HEK293 (cell line): ENCODE data around the gene INSM1.

ENCODE experiments used
- BCL11B ChIP-seq: fragments of 450-650 bp; formaldehyde crosslinking; IDR thresholded peaks from 2 replicates; pipeline ENCODE4 v1.5.1; 2016; ENCODE audit warnings: low read depth, missing biosample characterization, missing genetic modification characterization
- HOXD13 ChIP-seq: sonication (generic); formaldehyde crosslinking; IDR thresholded peaks from 2 replicates; pipeline ENCODE4 v1.8.0; 2022; ENCODE audit warnings: missing genetic modification reagents, borderline replicate concordance
- KLF10 ChIP-seq: fragments of 450-650 bp; IDR thresholded peaks from 2 replicates; pipeline ENCODE4 v1.5.1; 2018; ENCODE audit warnings: missing biosample characterization, mild to moderate bottlenecking, missing genetic modification characterization
- KLF9 ChIP-seq: fragments of 450-650 bp; formaldehyde crosslinking; IDR thresholded peaks from 2 replicates; pipeline ENCODE4 v1.5.1; 2016; ENCODE audit warnings: missing biosample characterization, missing genetic modification characterization, low read depth
- OSR2 ChIP-seq: fragments of 450-650 bp; formaldehyde crosslinking; IDR thresholded peaks from 2 replicates; pipeline ENCODE4 v1.5.1; 2016; ENCODE audit warnings: missing biosample characterization, missing genetic modification characterization
- PRDM10 ChIP-seq: fragments of 450-650 bp; formaldehyde crosslinking; IDR thresholded peaks from 2 replicates; pipeline ENCODE4 v1.5.1; 2016; ENCODE audit warnings: missing biosample characterization, missing genetic modification characterization
- REPIN1 ChIP-seq: fragments of 450-650 bp; formaldehyde crosslinking; IDR thresholded peaks from 2 replicates; pipeline ENCODE4 v1.5.1; 2017; ENCODE audit warnings: missing biosample characterization, missing genetic modification characterization, low read depth
- SALL2 ChIP-seq: fragments of 450-650 bp; formaldehyde crosslinking; IDR thresholded peaks from 2 replicates; pipeline ENCODE4 v1.5.0; 2017; ENCODE audit warnings: missing biosample characterization, mild to moderate bottlenecking, missing genetic modification characterization, borderline replicate concordance
- TCF7L2 ChIP-seq: IDR thresholded peaks from 2 replicates; pipeline ENCODE4 v1.6.1; 2011; ENCODE audit warnings: low read depth, mild to moderate bottlenecking, inconsistent platforms, low read length, moderate library complexity, borderline replicate concordance
- ZBTB1 ChIP-seq: fragments of 450-650 bp; formaldehyde crosslinking; IDR thresholded peaks from 2 replicates; pipeline ENCODE4 v1.5.1; 2016; ENCODE audit warnings: missing biosample characterization, missing genetic modification characterization
- ZFP3 ChIP-seq: fragments of 450-650 bp; formaldehyde crosslinking; IDR thresholded peaks from 2 replicates; pipeline ENCODE4 v1.5.1; 2016; ENCODE audit warnings: low read depth, missing biosample characterization, missing genetic modification characterization
- ZFP41 ChIP-seq: fragments of 450-650 bp; formaldehyde crosslinking; IDR thresholded peaks from 2 replicates; pipeline ENCODE4 v1.5.1; 2016; ENCODE audit warnings: missing biosample characterization, missing genetic modification characterization, borderline replicate concordance
- ZIC2 ChIP-seq: fragments of 450-650 bp; formaldehyde crosslinking; IDR thresholded peaks from 2 replicates; pipeline ENCODE4 v1.5.1; 2016; ENCODE audit warnings: missing biosample characterization, missing genetic modification characterization
- ZNF132 ChIP-seq: fragments of 450-650 bp; formaldehyde crosslinking; IDR thresholded peaks from 2 replicates; pipeline ENCODE4 v1.5.1; 2017; ENCODE audit warnings: missing biosample characterization, missing genetic modification characterization, borderline replicate concordance
- ZNF148 ChIP-seq: fragments of 450-650 bp; formaldehyde crosslinking; IDR thresholded peaks from 2 replicates; pipeline ENCODE4 v1.5.0; 2017; ENCODE audit warnings: missing biosample characterization, missing genetic modification characterization, borderline replicate concordance
- ZNF174 ChIP-seq: fragments of 450-650 bp; formaldehyde crosslinking; IDR thresholded peaks from 2 replicates; pipeline ENCODE4 v1.5.0; 2017; ENCODE audit warnings: missing biosample characterization, mild to moderate bottlenecking, missing genetic modification characterization
- ZNF175 ChIP-seq: fragments of 450-650 bp; formaldehyde crosslinking; IDR thresholded peaks from 2 replicates; pipeline ENCODE4 v1.5.1; 2016; ENCODE audit warnings: missing biosample characterization, missing genetic modification characterization
- ZNF18 ChIP-seq: fragments of 450-650 bp; formaldehyde crosslinking; IDR thresholded peaks from 2 replicates; pipeline ENCODE4 v1.5.1; 2016; ENCODE audit warnings: missing biosample characterization, missing genetic modification characterization
- ZNF23 ChIP-seq: fragments of 450-650 bp; formaldehyde crosslinking; IDR thresholded peaks from 2 replicates; pipeline ENCODE4 v1.5.1; 2016; ENCODE audit warnings: missing biosample characterization, missing genetic modification characterization, borderline replicate concordance
- ZNF248 ChIP-seq: fragments of 450-650 bp; formaldehyde crosslinking; IDR thresholded peaks from 2 replicates; pipeline ENCODE4 v1.5.1; 2017; ENCODE audit warnings: missing biosample characterization, missing genetic modification characterization
- ZNF280C ChIP-seq: fragments of 450-650 bp; formaldehyde crosslinking; IDR thresholded peaks from 2 replicates; pipeline ENCODE4 v1.5.1; 2016; ENCODE audit warnings: missing biosample characterization, missing genetic modification characterization
- ZNF37A ChIP-seq: fragments of 450-650 bp; IDR thresholded peaks from 2 replicates; pipeline ENCODE4 v1.5.1; 2018; ENCODE audit warnings: missing biosample characterization, missing genetic modification characterization
- ZNF394 ChIP-seq: fragments of 450-650 bp; formaldehyde crosslinking; IDR thresholded peaks from 2 replicates; pipeline ENCODE4 v1.5.1; 2016; ENCODE audit warnings: missing biosample characterization, missing genetic modification characterization, mild to moderate bottlenecking, moderate library complexity, borderline replicate concordance
- ZNF473 ChIP-seq: fragments of 450-650 bp; formaldehyde crosslinking; IDR thresholded peaks from 2 replicates; pipeline ENCODE4 v1.5.1; 2017; ENCODE audit warnings: missing biosample characterization, missing genetic modification characterization
- ZNF555 ChIP-seq: fragments of 450-650 bp; formaldehyde crosslinking; conservative IDR thresholded peaks from 2 replicates; pipeline ENCODE4 v1.5.1; 2017; ENCODE audit warnings: missing biosample characterization, mild to moderate bottlenecking, missing genetic modification characterization, inconsistent platforms
- ZNF560 ChIP-seq: fragments of 450-650 bp; formaldehyde crosslinking; IDR thresholded peaks from 2 replicates; pipeline ENCODE4 v1.5.1; 2017; ENCODE audit warnings: missing biosample characterization, missing genetic modification characterization, borderline replicate concordance
- ZNF621 ChIP-seq: fragments of 450-650 bp; formaldehyde crosslinking; IDR thresholded peaks from 2 replicates; pipeline ENCODE4 v1.5.1; 2017; ENCODE audit warnings: missing biosample characterization, missing genetic modification characterization
- ZNF704 ChIP-seq: fragments of 450-650 bp; formaldehyde crosslinking; IDR thresholded peaks from 2 replicates; pipeline ENCODE4 v1.5.1; 2016; ENCODE audit warnings: missing biosample characterization, missing genetic modification characterization
- ZNF768 ChIP-seq: fragments of 450-650 bp; formaldehyde crosslinking; IDR thresholded peaks from 2 replicates; pipeline ENCODE4 v1.5.1; 2018; ENCODE audit warnings: missing biosample characterization, mild to moderate bottlenecking, missing genetic modification characterization
- ZNF830 ChIP-seq: fragments of 450-650 bp; IDR thresholded peaks from 2 replicates; pipeline ENCODE4 v1.5.0; 2018; ENCODE audit warnings: missing biosample characterization, missing genetic modification characterization, low read depth, mild to moderate bottlenecking, moderate library complexity

INSM1 gene

GRCh38 chr20:20363434-20363798 is 4.5 kb upstream of the INSM1 start (continued):
- TF ChIP-seq KLF9 (tag by site-specific recombination) (no peak), ZNF37A (tag by site-specific recombination) (no peak), ZNF560 (tag by site-specific recombination) (no peak), ZNF830 (tag by site-specific recombination) (no peak), ZNF473 (tag by site-specific recombination) (no peak), PRDM10 (tag by site-specific recombination) (peak; percentile 57; the same call in 1 of the 2 replicates), ZNF248 (tag by site-specific recombination) (no peak), ZNF175 (tag by site-specific recombination) (no peak), ZNF280C (tag by site-specific recombination) (no peak), REPIN1 (tag by site-specific recombination) (no peak), ZNF148 (tag by site-specific recombination) (no peak), ZNF621 (tag by site-specific recombination) (no peak), ZFP41 (tag by site-specific recombination) (no peak), ZNF704 (no peak), OSR2 (no peak), ZFP3 (tag by site-specific recombination) (no peak), HOXD13 (CRISPR knock-in tag) (no peak), ZNF555 (no peak), ZNF768 (tag by site-specific recombination) (no peak), BCL11B (tag by site-specific recombination) (no peak; the same call in 1 of the 2 replicates), ZIC2 (tag by site-specific recombination) (no peak; the same call in 1 of the 2 replicates), ZNF23 (tag by site-specific recombination) (no peak), ZNF132 (tag by site-specific recombination) (no peak), SALL2 (no peak), ZNF394 (tag by site-specific recombination) (no peak; the same call in 1 of the 2 replicates), TCF7L2 (no peak), KLF10 (no peak), ZNF174 (tag by site-specific recombination) (no peak), ZNF18 (no peak), ZBTB1 (tag by site-specific recombination) (no peak; the same call in 1 of the 2 replicates)
